ENCODE measurements around the gene KPNA4.

Gene KPNA4

DNA sequence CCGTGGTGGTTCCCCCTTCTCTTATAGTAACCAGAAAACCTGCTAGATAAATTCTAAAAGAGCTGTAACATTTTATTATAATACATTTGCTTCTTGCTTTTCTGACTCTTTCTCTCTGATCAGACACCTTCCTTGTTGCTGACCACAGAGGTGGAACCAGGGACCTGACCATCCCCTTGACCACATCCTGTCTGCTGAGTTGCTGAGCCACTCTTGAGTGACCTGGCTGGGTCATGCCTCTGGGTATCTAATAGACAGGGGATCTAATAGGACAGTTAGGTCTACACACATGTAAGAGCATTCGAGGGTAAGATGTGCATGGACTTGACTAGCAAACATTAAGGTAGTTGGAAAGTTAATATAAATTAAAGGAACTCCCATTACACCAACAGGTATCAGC lies 93.0 kb downstream of the KPNA4 start:
- ChIA-PET POLR2A (no interaction called here), CTCF (interaction anchor here (0.8 to 2.5 kb wide), 3 partner anchors 10 to 14 kb away, joined by 3 to 9 read pairs (median 3); no protein-coding TSS in a partner anchor)
- TF ChIP-seq, protein P1, sequence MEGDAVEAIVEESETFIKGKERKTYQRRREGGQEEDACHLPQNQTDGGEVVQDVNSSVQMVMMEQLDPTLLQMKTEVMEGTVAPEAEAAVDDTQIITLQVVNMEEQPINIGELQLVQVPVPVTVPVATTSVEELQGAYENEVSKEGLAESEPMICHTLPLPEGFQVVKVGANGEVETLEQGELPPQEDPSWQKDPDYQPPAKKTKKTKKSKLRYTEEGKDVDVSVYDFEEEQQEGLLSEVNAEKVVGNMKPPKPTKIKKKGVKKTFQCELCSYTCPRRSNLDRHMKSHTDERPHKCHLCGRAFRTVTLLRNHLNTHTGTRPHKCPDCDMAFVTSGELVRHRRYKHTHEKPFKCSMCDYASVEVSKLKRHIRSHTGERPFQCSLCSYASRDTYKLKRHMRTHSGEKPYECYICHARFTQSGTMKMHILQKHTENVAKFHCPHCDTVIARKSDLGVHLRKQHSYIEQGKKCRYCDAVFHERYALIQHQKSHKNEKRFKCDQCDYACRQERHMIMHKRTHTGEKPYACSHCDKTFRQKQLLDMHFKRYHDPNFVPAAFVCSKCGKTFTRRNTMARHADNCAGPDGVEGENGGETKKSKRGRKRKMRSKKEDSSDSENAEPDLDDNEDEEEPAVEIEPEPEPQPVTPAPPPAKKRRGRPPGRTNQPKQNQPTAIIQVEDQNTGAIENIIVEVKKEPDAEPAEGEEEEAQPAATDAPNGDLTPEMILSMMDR (IDR thresholded peaks at IDR 0.05; ENCODE audit: control extremely low read depth, extremely low read depth, low read depth, missing control alignments), result no peak
- no peak for DNase-seq (ENCODE audit: extremely low spot score)

DNA sequence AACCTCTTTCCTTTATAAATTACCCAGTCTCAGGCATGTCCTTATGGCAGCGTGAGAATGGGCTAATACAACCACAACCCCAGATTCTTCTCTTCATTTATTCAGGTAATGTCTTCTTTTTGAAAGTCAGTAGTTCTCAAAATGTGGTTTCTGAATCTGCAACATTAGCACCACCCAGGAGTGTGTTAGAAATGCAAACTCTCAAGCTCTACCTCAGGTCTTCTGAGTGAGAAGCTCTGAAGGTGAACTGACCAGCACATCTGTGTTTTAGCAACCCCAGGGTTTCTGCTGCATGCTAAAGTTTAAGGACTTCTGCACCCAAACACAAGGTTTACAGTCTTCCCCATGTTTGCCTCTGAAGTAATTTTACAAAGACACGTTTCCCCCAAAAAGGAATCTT lies 93.5 kb downstream of the KPNA4 start:
- ChIA-PET POLR2A (no interaction called here), CTCF (interaction anchor here (0.8 to 2.5 kb wide), 3 partner anchors 10 to 15 kb away, joined by 3 to 9 read pairs (median 3); no protein-coding TSS in a partner anchor)

DNA sequence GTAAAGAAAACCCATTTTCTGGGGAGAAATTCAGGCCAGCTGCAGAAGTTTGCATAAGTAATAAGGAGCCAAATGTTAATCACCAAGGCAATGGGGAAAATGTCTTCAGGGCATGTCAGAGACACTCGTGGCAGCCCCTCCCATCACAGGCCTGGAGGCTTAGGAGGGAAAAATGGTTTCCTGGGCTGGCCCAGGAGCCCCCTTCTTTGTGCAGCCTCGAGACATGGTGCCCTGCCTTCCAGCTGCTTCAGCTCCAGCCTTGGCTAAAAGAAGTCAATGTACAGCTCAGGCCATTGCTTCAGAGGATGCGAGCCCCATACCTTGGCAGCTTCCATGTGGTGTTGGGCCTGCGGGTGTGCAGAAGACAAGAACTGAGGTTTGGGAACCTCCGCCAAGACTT lies 95.2 kb downstream of the KPNA4 start:
- DNase-seq (ENCODE audit: extremely low spot score), result no peak
- POLR2A ChIA-PET, result no interaction called here
- TF ChIP-seq, protein P1 (IDR thresholded peaks at IDR 0.05; ENCODE audit: control extremely low read depth, extremely low read depth, low read depth, missing control alignments), result no peak
- CTCF ChIA-PET, result no interaction called here

More for the DNA sequence above, 93.5 kb downstream of the KPNA4 start:
- TF ChIP-seq, protein P1 (IDR thresholded peaks at IDR 0.05; ENCODE audit: control extremely low read depth, extremely low read depth, low read depth, missing control alignments), result no peak
- DNase-seq (ENCODE audit: extremely low spot score), result no peak

DNA sequence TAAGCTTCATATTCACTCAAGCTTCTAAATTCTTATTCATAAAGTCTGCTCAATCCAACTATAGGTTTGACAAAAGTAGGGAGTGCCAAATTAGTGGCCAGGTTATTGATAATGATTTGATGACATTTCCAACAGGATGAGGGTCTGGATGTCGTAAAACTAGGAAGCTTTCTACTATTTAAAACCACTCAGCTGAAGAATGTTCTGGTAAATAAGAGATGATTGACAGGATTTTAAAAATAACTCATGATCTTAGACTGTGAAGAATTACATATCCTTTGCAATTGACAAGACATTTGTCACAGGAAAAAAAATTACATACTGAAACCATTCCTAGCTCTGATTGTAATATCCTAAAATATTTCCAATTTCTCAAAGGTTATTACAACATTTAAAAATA lies 100.4 kb downstream of the KPNA4 start:
- TF ChIP-seq, protein P1 (IDR thresholded peaks at IDR 0.05; ENCODE audit: control extremely low read depth, extremely low read depth, low read depth, missing control alignments), result no peak
- no peak for DNase-seq (ENCODE audit: extremely low spot score)
- ChIA-PET POLR2A (no interaction called here), CTCF (interaction anchor here (0.8 to 1.9 kb wide), 7 partner anchors 10 to 461 kb away, joined by 3 to 4 read pairs (median 3); no protein-coding TSS in a partner anchor)

DNA sequence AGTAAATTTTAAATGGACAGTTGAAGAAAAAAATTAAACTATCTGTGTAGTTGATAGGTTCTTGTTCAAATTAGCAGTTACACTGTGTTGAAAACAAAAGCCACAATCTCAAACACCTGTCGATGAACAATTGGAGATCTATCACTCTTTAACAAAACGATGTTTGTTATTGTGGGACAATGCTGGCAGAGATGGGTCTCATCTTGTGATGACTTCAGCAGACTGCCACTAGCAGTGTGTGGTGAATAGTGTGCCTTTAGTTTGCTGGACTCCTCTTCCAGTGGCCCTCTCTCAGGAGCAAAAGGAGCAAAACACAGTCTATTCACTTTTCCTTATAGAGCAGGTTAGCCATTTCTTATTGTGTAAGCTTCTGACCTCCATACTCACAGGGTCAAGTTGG lies 101.0 kb downstream of the KPNA4 start:
- no peak for DNase-seq (ENCODE audit: extremely low spot score)
- POLR2A ChIA-PET, result no interaction called here
- CTCF ChIA-PET, result interaction anchor here (0.8 to 1.9 kb wide), 8 partner anchors 9 to 460 kb away, joined by 3 to 4 read pairs (median 4); no protein-coding TSS in a partner anchor
- TF ChIP-seq, protein P1 (IDR thresholded peaks at IDR 0.05; ENCODE audit: control extremely low read depth, extremely low read depth, low read depth, missing control alignments), result no peak

DNA sequence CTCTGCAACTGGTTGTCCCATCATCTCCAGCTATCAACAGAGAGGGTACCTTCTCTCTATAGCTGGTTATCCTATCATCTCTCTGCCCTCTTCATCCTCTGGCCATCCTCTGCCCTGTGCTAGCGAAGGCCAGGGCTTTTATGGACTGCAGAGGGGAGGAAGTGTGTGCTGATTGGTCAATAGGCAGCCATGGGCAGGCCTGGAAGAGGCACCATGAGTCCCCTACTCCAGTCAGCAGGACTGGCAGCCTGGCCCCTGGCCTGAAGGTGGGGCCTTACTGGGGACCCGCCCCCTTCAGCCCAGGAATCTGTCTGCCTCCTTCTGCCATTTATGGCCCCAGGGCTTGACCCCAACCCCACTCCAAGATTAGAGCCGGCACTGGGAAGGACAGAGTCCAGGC lies 105.3 kb downstream of the KPNA4 start:
- ChIA-PET POLR2A (no interaction called here), CTCF (interaction anchor here (1.5 to 2.9 kb wide), 3 partner anchors 9 to 12 kb away, joined by 3 to 10 read pairs (median 6); partner anchors contain the start of gene TRIM59)
- DNase-seq (ENCODE audit: extremely low spot score), result no peak
- TF ChIP-seq, protein P1 (IDR thresholded peaks at IDR 0.05; ENCODE audit: control extremely low read depth, extremely low read depth, low read depth, missing control alignments), result no peak

Data from GM10248 (cell line).